GM19240 (cell line): ENCODE results near the gene RBPJ.
"Not testable (repeated sequence)": the region's sequence is repeated elsewhere in the genome, so short reads cannot be mapped to it uniquely, and the experiment has no call there.

Experiments
- DNase-seq: peaks from one replicate; pipeline ENCODE4 v3.0.0; 2011; ENCODE audit warnings: low spot score; ENCODE audit not compliant: insufficient read length

Gene RBPJ

GRCh38 chr4:26372076-26372475 is 51.3 kb downstream of the RBPJ start:
- DNase-seq = no peak

GRCh38 chr4:26372525-26373172 is 51.8 kb downstream of the RBPJ start:
- DNase-seq = no peak

GRCh38 chr4:26375551-26375950 is 54.7 kb downstream of the RBPJ start:
- DNase-seq = no peak

GRCh38 chr4:26377328-26378311 is 56.8 kb downstream of the RBPJ start:
- DNase-seq = no peak

GRCh38 chr4:26379837-26380236 is 59.0 kb downstream of the RBPJ start:
- no peak for DNase-seq

GRCh38 chr4:26380740-26381139 is 59.9 kb downstream of the RBPJ start:
- DNase-seq = no peak

DNA sequence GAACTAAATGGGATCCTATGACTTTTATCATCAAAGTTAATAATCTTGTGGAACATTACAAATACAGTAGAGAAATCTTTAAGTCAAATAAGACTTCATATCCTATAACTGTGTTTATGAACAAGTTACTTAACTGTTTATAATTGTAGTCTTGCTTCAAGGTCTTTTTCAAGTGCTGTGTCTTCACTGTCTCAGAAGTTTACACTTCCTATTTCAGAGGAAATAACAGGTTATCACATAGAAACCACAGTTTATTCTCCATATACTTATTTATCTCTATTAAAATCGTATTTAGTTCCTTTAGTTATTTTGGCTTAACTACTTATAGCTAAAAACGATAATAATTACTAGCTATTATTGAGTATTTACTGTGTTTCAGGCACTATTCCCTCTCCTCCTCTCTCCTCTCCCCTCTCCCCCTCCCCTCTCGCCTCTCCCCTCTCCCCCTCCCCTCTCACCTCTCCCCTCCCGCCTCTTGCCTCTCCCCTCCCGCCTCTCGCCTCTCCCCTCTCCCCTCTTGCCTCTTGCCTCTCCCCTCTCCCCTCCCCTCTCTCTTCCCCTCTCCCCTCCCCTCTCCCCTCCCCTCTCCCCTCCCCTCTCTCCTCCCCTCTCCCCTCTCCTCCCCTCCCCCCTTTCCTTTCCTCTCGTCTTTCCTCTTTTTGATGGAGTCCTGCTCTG is 63.7 kb downstream of the RBPJ start:
- DNase-seq = no peak

DNA sequence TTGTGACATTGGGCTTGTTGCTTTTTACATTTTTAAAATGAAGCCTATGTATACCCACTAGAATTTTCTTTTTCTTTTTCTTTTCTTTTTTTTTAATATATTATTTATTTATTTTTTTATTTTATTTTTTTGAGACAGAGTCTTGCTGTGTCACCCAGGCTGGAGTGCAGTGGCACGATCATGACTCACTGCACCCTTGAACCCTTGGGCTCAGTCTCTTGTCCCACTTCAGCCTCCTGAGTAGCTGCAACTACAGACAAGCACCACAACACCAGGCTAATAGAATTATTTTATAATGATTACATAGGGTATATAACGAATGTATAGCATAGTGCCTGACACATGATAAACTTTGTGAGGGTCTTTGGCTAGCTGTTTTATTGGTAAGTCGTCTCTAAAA is 64.9 kb downstream of the RBPJ start:
- DNase-seq = no peak

- no peak for DNase-seq
Observed at GRCh38 chr4:26386386-26386785, 65.6 kb downstream of the RBPJ start.

DNA sequence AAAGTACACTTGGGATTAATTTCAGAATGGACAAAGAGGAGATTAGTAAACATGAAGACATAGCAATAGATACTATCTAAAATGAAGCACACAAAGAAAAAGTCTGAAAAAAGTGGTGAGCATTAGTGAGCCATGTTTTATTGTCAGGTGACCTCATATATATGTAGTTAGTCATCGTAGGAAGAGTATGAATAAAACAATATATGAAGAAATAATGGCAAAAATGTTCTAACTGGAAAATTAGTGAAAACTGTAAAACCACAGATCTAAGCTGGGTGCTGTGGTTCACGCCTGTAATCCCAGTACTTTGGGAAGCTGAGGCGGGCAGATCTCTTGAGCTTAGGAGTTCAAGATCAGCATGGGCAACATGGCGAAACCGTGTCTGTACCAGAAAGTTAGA is 67.9 kb downstream of the RBPJ start:
- DNase-seq = no peak

GRCh38 chr4:26397086-26397485 is 76.3 kb downstream of the RBPJ start:
- DNase-seq = no peak

- no peak for DNase-seq
Observed at GRCh38 chr4:26400132-26400531, 79.3 kb downstream of the RBPJ start.

- DNase-seq = not testable (repeated sequence)
Observed at GRCh38 chr4:26402017-26402416, 81.2 kb downstream of the RBPJ start.

DNA sequence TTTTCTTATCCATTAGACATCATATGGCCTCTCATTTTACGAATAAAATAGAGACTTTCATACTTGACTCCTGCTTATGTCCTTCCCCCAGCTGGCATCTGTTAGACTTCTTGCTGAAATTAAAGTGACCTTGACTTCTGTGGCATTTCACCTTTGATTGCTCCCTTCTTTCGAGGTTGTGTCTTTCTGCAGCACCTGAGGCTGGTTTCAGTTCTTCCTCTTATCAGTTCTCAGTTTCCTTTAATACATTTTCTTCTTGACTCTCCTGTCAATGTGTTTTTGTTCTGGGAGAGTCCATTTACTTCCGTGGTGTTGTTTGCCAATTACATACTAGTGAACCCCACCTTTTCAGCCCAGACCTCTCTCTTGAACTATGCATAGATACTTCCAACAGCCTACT is 81.6 kb downstream of the RBPJ start:
- DNase-seq = no peak

DNA sequence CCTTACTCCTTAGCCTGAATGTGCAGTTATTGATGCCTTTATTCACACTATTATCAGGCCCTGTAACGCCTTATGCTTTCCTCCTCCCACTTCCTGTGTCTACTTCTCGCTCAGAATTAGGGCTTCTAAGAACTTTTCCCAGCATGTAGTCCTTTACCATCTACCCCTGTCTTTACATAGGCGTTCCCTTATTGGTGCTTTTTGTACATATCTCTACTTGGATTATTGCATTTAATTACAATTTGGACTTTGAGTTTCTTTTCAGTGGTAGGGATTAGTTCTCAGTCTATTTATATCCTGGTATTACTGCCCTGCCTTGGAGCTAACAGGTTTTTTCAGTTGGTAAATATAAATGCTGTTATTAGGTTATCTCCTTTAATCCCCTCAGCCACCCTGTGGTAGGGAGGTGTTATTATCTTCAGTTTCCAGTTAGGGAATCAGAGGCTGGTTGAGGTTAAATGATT is 84.0 kb downstream of the RBPJ start:
- no peak for DNase-seq

GRCh38 chr4:26406346-26406975 is 85.6 kb downstream of the RBPJ start:
- DNase-seq = no peak

GRCh38 chr4:26407476-26407875 is 86.7 kb downstream of the RBPJ start:
- DNase-seq = no peak

DNA sequence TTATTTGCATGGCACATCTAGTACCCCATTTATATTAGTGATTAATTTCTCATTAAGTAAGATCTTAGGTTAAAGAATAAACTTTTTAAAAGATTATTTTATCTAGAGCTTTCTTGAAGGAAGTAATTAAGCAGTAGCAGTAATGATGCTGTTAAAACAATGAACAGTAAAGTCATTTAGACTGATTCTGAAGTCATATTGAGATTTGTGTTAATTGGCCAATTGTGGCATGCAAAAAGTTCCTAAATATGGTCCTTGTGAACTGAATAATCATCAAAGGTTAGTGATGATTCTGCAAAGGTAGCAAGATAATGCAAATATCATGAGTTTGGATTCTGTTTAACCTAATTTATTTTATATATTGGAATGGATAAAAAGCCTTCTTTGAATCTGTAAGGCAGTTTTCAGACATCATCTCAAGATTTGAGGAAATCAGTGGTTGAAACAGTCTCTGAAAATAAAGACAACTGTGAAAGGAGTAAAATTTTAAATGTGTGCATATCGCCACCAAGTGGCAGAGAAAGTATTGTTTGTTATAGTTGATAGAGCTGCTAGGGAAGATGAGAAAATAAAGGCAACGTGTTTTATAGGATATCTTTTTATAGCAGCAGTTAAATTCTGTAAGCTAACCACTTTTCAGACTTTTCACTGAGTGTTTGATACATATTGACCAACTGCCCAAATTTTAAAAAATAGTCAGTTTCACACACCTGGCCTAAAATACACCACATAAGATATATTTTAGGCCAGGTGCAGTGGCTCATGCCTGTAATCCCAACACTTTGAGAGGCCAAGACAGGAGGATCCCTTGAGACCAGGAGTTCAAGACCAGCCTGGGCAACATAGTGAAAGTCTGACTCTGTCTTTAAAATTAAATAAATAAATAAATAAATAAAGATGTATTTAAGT is 89.8 kb downstream of the RBPJ start:
- DNase-seq = no peak

DNA sequence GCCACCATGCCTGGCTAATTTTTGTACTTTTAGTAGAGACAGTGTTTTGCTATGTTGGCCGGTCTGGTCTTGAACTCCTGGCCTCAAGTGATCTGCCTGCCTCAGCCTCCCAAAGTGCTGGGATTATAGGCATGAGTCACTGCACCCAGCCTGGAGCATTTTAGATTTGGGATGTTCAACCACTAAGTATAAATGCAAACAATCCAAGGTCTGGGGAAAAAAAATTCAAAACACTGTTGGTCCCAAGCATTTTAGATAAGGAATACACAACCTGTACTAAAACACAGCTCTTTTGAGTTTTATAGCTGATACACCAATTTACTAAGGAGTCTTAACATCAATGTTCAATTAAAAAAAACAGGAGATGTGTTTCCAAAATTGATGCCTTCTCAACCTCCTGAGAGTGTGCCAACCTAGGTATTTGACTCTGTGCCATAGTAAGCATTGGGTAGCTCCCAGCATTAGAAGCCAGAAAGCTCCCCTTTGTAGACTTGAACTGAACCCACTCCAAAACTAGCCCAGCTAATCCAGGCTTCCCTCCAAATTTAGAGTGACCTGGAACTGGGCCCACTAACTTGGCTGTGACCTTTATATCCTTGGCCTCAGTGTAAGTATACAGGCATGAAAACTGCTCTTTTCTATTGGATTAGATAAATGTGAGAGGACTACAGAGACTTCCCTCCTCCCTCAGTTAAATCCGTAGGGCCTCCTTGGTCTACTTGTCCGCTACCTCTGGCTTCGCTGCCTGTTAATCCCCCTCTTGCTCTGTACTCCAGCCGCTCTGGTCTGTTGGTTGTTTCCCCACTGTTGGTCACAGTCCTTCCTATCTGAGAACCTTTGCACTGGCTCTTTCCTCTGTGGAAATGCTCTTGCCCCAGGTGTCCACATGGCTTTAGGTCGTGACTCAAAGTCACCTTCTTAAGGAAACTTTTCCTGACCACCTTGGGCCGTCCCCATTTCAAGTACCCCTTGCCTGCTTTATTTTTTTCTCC is 91.9 kb downstream of the RBPJ start:
- no peak for DNase-seq
